ENCODE measurements around the gene FAM234A.

- TF ChIP-seq CTCF (IDR thresholded peaks at IDR 0.05) (no peak), POLR2AphosphoS5 (IDR thresholded peaks at IDR 0.05) (no peak), EP300 (IDR thresholded peaks at IDR 0.05) (no peak)
Observed at GRCh38 chr16:307691-308312, 73.2 kb downstream of the FAM234A start.

Data from stomach (tissue), 4 donors.